Measurements from ENCODE around the gene KHDRBS2. TPM values are rescaled to one million over a fixed set of nuclear protein-coding genes. Genes with fewer than 3 reads are reported as not detected.

KHDRBS2 gene
- total and polyA plus RNA-seq, 11 donors, result 0.15 to 0.29 TPM; not detected in 9

DNA sequence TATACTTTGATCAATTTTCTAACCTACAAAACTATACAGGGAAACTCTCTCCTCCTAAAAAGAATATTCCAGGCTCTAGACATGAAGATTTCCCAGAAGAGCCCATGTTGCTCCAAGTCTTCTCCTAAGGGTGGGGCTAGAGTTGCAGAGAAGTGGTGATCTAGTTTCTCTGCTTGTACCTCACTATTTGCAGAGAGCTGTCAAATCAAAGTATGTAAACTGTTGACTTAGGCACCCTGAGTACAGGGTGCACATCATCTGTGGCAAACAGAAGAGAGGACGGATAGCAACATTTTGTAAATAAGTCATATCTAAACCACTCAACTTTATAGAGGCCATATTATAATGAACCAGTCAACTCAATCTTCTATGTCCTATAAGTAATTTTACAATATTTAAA is 250.1 kb downstream of the KHDRBS2 start:
- intact Hi-C loops (cut with DNase I), result no loop called here
- Histone ChIP-seq H3K36me3 (no peaks in the 10 kb centered on the region), H3K27ac (no peak overlapping the region), H3K4me1 (no peaks in the 10 kb centered on the region), H3K9me3 (peaks cover 0 to 18% (median 0%) of the 10 kb centered on the region in 12 donors), H3K4me3 (no peak overlapping the region), H3K27me3 (no peaks in the 10 kb centered on the region)
- 82 to 96% (median 87%) methylated on average over 1 of the region's 1 CpG for WGBS, 4 donors
- TF ChIP-seq CTCF (IDR thresholded peaks at IDR 0.05), result no peak
- no peak for TF ChIP-seq POLR2A (IDR thresholded peaks at IDR 0.05)
- no peak for ATAC-seq
- no peak for DNase-seq

DNA sequence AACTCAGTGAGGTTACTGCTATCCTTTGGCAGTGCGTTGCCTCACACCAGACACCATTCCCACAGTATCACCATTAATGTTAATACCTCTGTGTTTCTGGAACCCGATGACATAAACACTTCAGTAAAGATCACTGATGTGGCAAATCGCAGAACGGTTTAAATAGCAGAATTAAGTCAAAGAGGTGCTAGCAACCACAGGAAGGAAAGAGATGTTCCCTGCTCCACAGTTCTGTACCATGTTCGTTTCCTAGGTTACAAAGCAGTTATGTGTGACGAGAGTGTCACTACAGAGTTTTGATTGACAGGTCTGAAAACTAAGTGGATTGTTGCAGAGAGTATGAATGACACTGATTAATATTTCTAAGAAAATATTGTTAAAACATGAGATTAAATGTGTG is 272.3 kb downstream of the KHDRBS2 start:
- no peak overlapping the region for H3K4me3 ChIP-seq
- H3K27ac ChIP-seq, result no peak overlapping the region
- H3K36me3 ChIP-seq, result no peaks in the 10 kb centered on the region
- WGBS, 4 donors, result 61 to 75% (median 65%) methylated on average over 6 of the region's 6 CpGs
- H3K4me1 ChIP-seq, result no peaks in the 10 kb centered on the region
- H3K27me3 ChIP-seq, result no peaks in the 10 kb centered on the region
- TF ChIP-seq CTCF (IDR thresholded peaks at IDR 0.05) (no peak), POLR2A (IDR thresholded peaks at IDR 0.05) (no peak)
- peaks cover 0 to 5% (median 0%) of the 10 kb centered on the region in 12 donors for H3K9me3 ChIP-seq
- ATAC-seq, result no peak
- intact Hi-C loops (cut with DNase I), result no loop called here
- DNase-seq, result no peak

DNA sequence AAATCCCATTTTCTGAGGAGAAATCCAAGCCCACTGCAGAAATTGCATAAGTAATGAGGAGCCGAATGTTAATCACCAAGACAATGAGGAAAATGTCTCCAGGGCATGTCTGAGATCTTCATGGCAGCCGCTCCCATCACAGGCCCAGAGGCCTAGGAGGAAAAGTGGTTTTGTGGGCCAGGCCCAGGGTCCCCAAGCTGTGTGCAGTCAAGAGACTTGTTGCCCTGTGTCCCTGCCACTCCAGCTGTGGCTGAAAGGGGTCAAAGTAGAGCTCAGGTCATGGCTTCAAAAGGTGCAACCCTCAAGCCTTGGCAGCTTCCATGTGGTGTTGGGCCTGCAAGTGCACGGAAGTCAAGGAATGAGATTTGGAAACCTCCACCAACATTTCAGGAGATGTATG is 276.6 kb downstream of the KHDRBS2 start:
- 88 to 93% (median 91%) methylated on average over 3 of the region's 3 CpGs for WGBS, 4 donors
- Histone ChIP-seq H3K27ac (no peak overlapping the region), H3K36me3 (no peaks in the 10 kb centered on the region), H3K4me3 (no peak overlapping the region), H3K9me3 (peaks cover 0 to 5% (median 0%) of the 10 kb centered on the region in 12 donors), H3K27me3 (no peaks in the 10 kb centered on the region), H3K4me1 (no peaks in the 10 kb centered on the region)
- intact Hi-C loops (cut with DNase I), result no loop called here
- TF ChIP-seq CTCF (IDR thresholded peaks at IDR 0.05) (no peak), POLR2A (IDR thresholded peaks at IDR 0.05) (no peak)
- ATAC-seq, result no peak
- DNase-seq, result no peak

GRCh38 chr6:61989616-61990015 is 296.4 kb downstream of the KHDRBS2 start:
- H3K36me3 ChIP-seq, result no peaks in the 10 kb centered on the region
- no peak for TF ChIP-seq POLR2A (IDR thresholded peaks at IDR 0.05)
- no peak for TF ChIP-seq CTCF (IDR thresholded peaks at IDR 0.05)
- H3K9me3 ChIP-seq, result no peaks in the 10 kb centered on the region
- no peaks in the 10 kb centered on the region for H3K4me1 ChIP-seq
- no peak for ATAC-seq
- DNase-seq, result no peak
- H3K27me3 ChIP-seq, result no peaks in the 10 kb centered on the region
- no peak overlapping the region for H3K4me3 ChIP-seq
- intact Hi-C loops (cut with DNase I), result no loop called here
- no peak overlapping the region for H3K27ac ChIP-seq
